Renal pelvis (tissue), 4 donors: ENCODE results near the gene MEFV. TPM values are rescaled to one million over a fixed set of nuclear protein-coding genes. Genes with fewer than 3 reads are reported as not detected.
"Not testable (repeated sequence)": the region's sequence is repeated elsewhere in the genome, so short reads cannot be mapped to it uniquely, and the experiment has no call there.

Experiments
- DNase-seq: peaks from one replicate; pipeline ENCODE4 v3.0.0-alpha.2; 2013
- polyA plus RNA-seq, 3 donors: library from polyadenylated mRNA; unstranded; fragments of 120-200 nt; gene quantifications; one replicate each; pipeline ENCODE4 v1.2.1, GENCODE V29; 2013; ENCODE audit not compliant: insufficient read length in 3 of 3

MEFV gene
- polyA plus RNA-seq, 3 donors, result 0.20 to 0.38 (median 0.33) TPM

DNA sequence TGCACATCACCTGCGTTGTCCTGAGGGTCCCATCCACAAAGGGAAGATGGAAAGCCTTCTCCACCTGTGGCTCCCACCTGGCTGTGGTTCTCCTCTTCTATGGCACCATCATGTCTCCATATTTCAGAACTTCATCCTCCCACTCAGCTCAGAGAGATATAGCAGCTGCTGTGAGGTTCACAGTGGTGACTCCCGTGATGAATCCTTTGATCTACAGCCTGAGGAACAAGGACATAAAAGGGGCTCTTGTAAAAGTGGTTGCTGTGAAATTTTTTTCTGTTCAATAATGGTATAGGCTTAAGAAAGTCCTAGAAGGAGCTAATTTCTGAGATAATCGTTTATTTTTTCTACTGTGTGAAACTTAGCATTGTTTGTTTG is 40.2 kb downstream of the MEFV start:
- no peak for DNase-seq

DNA sequence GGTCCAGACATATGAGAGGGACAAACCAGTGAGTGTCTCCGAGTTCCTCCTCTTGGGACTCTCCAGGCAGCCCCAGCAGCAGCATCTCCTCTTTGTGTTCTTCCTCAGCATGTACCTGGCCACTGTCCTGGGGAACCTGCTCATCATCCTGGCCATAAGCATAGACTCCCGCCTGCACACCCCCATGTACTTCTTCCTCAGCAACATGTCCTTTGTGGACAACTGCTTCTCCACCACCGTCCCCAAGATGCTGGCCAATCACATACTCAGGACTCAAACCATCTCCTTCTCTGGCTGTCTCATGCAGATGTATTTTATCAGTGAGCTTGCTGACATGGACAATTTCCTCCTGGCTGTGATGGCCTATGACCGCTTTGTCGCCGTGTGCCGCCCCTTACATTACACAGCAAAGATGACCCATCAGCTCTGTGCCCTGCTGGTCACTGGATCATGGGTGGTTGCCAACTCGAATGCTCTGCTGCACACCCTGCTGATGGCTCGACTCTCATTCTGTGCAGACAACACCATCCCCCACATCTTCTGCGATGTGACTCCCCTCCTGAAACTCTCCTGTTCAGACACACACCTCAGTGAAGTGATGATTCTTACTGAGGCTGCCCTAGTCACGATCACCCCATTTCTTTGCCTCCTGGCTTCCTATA is 40.7 kb downstream of the MEFV start:
- DNase-seq, result no peak

DNA sequence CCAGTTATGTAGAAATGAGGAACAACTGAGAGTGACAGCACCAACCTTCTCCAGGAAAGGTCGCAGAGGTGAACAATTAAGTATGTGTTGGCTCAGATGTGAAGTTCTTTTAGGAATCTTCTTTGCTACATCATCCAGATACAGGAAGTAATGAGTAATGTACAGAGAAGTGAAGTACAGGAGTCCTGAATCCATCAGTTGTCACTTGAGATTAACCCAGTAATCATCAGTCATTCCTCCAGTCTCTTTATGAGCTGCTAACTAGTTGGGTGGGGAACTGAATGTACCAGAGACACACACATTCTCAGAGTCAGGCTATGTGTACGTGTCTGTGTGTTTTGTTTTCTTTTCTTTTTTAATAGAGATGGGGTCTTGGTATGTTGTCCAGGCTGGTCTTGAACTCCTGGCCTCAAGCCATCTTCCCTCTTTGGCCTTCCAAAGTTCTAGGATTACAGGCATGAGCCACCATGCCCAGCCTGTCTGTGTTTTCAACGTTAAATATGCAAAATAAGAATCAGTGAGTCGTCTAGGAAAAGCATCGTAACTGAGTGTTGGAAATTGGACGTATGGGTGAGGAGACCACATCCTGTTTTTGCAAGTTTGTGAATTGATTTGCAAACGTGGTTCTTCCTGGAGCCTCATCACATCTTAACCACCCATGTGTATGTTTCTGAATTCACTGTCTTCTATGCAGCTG is 41.4 kb downstream of the MEFV start:
- no peak for DNase-seq

DNA sequence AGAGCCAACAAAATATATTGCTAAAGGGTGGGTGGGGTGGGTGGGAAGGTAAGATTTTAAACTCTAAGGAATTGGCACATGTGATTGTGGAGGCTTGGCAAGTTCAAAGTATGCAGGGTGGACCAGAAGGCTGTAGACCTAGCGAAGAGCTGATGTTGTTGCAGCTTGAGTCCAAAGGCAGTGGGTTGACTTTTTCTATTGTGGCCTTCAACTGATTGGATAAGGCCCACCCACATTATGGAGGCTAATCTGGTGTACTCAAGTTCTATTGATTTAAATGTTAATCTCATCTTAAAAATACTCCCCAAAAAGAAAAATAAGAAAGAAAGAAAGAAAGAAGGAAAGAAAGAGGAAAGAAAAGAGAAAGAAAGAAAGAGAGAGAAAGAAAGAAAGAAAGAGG is 43.9 kb downstream of the MEFV start:
- no peak for DNase-seq

DNA sequence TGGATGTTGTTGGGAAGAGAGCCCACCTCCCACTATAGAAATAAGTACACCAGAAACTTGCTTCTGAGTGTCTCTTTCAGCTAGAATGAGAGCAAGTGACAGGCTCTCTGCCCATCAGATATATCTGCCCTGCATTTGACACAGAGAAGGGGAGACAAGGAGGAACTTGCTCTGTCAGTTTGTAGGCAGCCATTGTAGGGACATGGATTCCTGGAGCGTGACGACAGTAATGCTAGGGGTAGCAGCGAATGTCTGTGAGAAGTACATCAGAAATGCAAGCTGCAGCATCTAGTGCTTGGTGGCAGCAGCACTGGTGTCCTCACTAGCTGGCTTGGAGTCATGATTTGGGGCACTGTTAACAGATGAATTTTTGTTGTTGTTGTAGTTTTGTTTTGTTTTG is 44.4 kb downstream of the MEFV start:
- DNase-seq, result no peak

DNA sequence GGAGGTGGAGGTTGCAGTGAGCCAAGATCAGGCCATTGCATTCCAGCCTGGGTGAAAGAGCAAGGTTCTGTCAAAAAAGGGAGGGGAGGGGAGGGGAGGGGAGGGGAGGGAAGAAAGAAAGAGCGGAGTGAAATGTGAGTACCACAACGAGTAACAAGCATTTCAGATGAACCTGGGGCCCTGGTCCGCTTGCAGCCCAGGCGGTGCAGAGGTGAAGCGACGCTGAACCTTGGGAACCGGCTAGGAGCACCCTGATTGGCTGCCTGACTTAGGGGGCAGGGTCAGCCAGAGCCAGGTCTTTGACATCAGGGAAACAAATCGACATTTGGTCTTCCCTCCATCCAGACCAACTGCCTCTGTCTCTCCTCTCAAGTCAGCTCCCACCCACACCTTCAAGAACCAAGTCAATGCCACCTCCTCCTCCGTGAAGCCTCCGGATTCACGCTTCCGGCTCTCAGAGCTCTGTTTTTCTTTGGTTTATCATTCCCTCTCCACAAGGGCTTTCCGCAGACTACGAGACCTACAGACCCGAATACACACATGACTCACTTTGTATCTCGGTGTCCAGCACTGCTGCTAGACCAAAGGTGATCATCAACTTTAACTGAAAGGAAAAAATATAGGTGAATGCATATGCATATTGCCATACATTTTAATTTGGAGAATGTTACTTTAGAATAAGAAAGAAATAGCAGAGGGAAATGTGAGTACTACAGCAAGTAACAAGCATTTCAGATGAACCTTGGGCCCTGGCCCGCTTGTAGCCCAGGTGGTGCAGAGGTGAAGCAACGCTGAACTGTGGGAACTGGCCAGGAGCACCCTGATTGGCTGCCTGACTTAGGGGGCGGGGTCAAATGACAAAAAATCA is 49.1 kb downstream of the MEFV start:
- no peak for DNase-seq

DNA sequence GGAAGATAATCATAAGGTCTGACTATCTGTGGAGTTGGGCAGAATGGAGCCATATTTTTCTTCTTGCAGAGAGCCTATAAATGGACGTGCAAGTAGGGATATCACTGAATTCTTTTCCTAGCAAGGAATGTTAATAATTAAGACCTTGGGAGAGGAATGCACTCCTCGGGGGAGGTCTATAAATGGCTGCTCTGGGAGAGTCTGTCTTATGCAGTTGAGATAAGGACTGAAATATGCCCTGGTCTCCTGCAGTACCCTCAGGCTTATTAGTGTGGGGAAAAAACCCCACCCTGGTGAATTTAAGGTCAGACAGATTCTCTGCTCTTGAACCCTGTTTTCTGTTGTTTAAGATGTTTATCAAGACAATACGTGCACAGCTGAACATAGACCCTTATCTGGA is 50.5 kb downstream of the MEFV start:
- DNase-seq, result not testable (repeated sequence)

DNA sequence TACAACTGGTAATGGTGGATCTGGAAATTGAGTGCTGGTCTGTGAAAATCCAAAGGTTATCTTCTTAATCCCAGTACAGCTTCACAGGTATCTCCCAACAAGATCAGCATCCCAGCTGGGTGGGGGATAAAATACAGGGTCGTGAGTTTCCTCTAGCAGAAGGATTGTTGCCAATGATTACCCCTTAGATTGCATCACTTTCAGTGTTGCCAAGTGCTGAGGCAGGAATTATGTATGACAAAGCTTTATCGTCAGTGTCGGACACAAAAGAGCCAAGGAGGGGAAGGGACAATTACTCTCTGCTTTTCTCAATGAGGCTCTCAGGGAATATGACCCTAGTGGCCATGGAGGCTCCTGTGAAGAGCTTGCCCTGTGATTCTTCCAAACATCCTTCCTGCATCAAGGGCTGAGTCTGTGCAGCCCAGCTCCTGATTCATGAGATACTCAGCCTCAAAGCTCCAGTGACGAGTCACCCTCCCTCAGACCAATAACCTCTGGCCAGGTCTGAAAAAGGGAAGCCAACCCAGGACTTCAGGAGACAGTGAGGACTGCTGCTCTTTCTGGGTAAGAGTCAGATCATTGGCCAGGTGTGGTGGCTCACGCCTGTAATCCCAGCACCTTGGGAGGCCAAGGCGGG is 53.4 kb downstream of the MEFV start:
- no peak for DNase-seq

DNA sequence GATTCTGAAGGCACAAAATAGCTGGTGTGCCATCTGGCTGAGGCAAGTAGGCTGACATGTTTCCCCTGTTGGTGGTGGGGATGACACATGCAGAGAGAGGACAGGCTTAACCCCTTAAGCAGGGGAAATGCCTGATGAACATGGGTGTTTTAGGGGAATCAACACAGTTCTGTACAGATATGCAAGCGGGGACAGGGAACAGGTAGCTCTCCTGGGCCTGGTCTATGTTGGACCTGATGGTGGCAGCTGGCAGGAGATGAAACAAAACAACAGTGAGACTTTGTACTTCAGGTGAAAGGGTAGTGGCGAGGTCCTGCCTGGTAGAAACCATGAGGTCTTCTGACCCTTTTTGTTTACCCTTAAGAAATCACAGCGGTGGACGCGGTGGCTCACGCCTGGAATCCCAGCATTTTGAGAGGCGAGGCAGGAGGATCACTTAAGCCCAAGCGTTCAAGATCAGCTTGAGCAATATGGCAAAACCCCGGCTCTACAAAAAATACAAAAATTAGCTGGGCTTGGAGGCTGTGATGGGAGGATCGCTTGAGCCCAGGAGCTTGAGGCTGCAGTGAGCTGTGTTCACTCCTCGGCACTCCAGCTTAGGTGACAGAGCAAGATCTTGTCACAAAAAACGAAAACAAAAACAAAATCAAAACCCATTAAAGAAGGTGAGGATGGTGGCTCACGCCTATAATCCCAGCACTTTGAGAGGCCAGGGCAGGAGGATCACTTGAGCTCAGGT is 57.9 kb downstream of the MEFV start:
- DNase-seq, result no peak

DNA sequence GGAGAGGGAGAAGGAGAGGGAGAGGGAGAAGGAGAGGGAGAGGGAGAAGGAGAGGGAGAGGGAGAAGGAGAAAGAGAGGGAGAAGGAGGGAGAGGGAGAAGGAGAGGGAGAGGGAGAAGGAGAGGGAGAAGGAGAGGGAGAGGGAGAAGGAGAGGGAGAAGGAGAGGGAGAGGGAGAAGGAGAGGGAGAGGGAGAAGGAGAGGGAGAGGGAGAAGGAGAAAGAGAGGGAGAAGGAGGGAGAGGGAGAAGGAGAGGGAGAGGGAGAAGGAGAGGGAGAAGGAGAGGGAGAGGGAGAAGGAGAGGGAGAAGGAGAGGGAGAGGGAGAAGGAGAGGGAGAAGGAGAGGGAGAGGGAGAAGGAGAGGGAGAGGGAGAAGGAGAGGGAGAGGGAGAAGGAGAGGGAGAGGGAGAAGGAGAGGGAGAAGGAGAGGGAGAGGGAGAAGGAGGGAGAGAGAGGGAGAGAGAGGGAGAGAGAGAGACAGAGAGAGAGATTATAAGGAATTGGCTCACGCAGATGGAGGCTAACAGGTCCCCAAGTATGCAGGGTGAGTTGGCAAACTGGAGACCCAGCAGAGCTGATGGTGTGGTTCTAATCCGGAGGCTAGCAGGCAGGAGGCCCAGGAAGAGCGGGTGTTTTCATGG is 58.6 kb downstream of the MEFV start:
- DNase-seq, result not testable (repeated sequence)

DNA sequence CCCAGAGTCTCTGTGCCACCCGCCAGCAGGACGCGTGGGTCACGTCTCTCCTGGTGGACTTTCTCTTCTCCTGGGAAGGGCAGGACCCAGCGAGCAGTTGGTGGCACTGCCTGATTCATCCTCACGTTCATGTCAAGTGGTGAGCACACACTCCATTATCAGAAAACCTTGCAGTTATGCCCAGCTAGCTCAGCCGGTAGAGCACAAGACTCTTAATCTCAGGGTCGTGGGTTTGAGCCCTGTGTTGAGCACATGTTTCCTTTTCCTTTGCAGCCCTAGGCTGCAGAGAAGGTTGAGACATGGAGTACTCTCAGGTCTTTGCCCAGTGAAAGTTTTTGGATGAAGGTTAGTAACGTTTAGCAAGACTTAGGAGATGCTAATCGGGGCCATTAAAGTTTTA is 60.5 kb downstream of the MEFV start:
- DNase-seq, result no peak

DNA sequence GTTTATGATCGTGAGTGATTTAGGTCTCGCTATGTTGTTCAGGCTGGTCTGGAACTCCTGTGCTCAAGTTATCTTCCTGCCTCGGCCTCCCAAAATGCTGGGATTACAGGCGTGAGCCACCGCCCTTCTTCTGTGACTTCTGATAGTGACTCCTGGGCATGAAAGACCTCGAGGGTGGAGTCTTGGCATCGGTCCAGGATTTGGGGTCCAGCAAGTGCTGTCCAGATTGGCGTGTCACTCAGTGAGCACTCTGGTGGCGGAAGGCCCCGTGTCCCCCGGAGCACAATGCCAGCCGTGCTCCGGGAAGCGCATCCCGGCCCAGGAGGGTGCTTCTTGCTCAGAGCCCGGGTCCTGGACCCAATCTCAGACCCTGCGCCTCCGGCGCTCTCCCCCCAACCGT is 61.6 kb downstream of the MEFV start:
- no peak for DNase-seq

DNA sequence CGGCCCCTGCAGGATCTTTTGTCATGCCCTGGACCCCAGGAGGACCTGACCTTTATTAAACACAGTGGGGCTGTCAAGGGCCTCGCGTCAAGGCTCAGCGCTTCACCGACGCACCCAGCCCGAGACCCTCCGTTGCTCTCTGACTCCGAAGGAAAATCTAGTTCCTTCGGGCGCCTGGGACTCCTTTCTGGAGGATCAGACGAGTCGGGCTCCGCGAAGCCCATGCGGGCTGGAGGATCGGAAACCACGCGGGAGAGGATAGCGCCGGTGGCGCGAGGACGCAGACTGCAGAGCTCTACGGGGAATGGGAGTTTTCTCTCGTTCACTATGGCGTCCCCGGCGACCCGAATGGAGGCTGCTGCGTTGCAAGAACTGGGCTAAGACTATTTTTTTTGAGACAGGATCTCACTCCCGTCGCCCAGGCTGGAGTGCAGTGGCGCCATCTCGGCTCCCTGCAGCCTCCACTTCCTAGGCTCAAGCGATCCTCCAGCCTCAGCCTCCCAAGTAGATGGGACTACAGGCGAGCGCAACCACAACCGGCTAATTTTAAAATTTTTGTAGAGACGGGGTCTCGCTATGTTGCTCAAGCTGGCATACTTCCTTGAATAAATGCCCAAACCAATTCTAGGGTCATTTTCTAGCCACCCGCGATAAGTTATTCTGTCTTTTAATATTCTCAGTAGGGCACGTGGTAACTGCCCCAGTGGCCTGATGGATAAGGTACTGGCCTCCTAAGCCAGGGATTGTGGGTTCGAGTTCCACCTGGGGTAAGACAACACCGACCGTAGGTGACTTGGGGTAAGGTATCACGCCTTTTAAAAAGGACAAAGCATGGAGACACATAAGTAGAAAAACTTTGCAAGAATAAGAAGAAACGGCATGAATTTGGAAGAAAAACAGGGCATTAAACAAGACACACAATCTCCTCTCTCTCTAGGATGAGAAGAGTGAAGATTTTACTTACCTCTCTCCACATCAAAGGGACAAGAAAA is 62.9 kb downstream of the MEFV start:
- DNase-seq, result no peak

DNA sequence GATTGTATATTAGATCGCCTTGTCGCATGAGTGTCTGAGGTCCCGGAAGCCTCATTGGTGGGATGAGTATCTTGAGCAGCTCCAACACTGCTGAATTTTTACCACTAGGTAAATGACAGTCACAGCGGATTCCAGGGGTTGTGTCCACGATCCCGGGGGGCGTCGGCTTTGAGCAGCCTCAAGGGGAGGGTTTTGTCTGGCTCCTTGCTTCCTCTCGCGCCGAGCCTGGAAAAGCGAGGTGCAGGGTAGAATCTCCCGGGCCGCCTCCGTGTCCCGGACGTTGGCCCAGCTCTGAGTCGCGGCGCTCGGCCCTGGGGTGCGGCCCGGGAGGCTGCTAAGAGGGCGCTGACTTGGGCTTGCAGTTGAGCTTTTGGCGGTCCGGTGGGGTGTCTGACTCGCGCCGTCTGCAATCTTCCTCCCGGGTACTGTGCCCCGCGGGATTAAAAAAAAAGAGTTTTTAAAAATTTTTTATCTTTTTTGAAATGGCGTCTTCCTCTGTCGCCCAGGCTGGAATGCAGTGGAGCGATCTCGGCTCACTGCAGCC is 63.9 kb downstream of the MEFV start:
- no peak for DNase-seq

Other genes starting within 250 kb of the MEFV start
- gene CLDN9, start 243.7 kb downstream of the MEFV start, polyA plus RNA-seq, result 1 to 10 TPM; 2.8 to 3.4 (median 3.1) TPM
- gene CLDN6, start 238.4 kb downstream of the MEFV start, polyA plus RNA-seq, result 10 to 100 TPM; 36.5 to 44.7 (median 38.9) TPM
- 10 to 100 TPM; 12.7 to 15.3 (median 14.2) TPM for gene TNFRSF12A, start 236.3 kb downstream of the MEFV start, polyA plus RNA-seq
- 10 to 100 TPM; 69.1 to 76.5 (median 71.3) TPM for gene HCFC1R1, start 232.7 kb downstream of the MEFV start, polyA plus RNA-seq
- gene THOC6, start 232.6 kb downstream of the MEFV start, polyA plus RNA-seq, result 10 to 100 TPM; 31.8 to 36.4 (median 35.8) TPM
- 1 to 10 TPM; 2.5 to 3.9 (median 3.6) TPM for gene BICDL2, start 219.7 kb downstream of the MEFV start, polyA plus RNA-seq
- gene MMP25, start 210.1 kb downstream of the MEFV start, polyA plus RNA-seq, result 1 to 10 TPM; 1.4 to 1.6 (median 1.5) TPM
- gene IL32, start 191.0 kb downstream of the MEFV start, polyA plus RNA-seq, result 10 to 100 TPM; 30.4 to 39.9 (median 34.9) TPM
- gene ZSCAN10, start 157.3 kb downstream of the MEFV start, polyA plus RNA-seq, result under 1 TPM; 0.10 to 0.30 (median 0.10) TPM
- 10 to 100 TPM; 16.2 to 20.3 (median 20.2) TPM for gene ZNF205, start 144.0 kb downstream of the MEFV start, polyA plus RNA-seq
- 10 to 100 TPM; 14.1 to 18.2 (median 16.2) TPM for gene ZNF213, start 121.6 kb downstream of the MEFV start, polyA plus RNA-seq
- gene OR1F1, start 68.4 kb downstream of the MEFV start, polyA plus RNA-seq, result not detected
- 10 to 100 TPM; 11.5 to 15.0 (median 13.4) TPM for gene ZNF200, start 21.5 kb downstream of the MEFV start, polyA plus RNA-seq
- 10 to 100 TPM; 49.3 to 51.4 (median 49.4) TPM for gene ZNF263, start 26.9 kb upstream of the MEFV start, polyA plus RNA-seq
- gene TIGD7, start 48.8 kb upstream of the MEFV start, polyA plus RNA-seq, result 10 to 100 TPM; 10.5 to 15.9 (median 12.2) TPM
- gene ZNF75A, start 48.9 kb upstream of the MEFV start, polyA plus RNA-seq, result 10 to 100 TPM; 44.1 to 65.2 (median 61.7) TPM
- gene OR2C1, start 99.3 kb upstream of the MEFV start, polyA plus RNA-seq, result 1 to 10 TPM in 1 of 3 donors, under 1 TPM in 2; 0.53 to 1.1 (median 0.73) TPM
- 10 to 100 TPM; 15.0 to 20.5 (median 17.8) TPM for gene ZSCAN32, start 144.4 kb upstream of the MEFV start, polyA plus RNA-seq
- gene ZNF174, start 144.6 kb upstream of the MEFV start, polyA plus RNA-seq, result 10 to 100 TPM; 14.6 to 17.6 (median 15.7) TPM
- gene ZNF597, start 186.9 kb upstream of the MEFV start, polyA plus RNA-seq, result 1 to 10 TPM; 3.4 to 4.1 (median 3.9) TPM
- 10 to 100 TPM; 65.2 to 76.2 (median 68.1) TPM for gene NAA60, start 187.0 kb upstream of the MEFV start, polyA plus RNA-seq
- not detected for gene C16orf90, start 238.9 kb upstream of the MEFV start, polyA plus RNA-seq
- 10 to 100 TPM; 51.2 to 61.1 (median 55.6) TPM for gene CLUAP1, start 244.4 kb upstream of the MEFV start, polyA plus RNA-seq